BE2C (cell line): ENCODE results near the gene DGKH.

Experiments
- DNase-seq: peaks from one replicate; pipeline ENCODE4 v3.0.0-alpha.2; 2020
- H3K27me3 ChIP-seq: fragments of 250-450 bp; sonication (Bioruptor Pico); 2 replicates; pipeline ENCODE4 v1.5.1; 2020; ENCODE audit warnings: mild to moderate bottlenecking
- H3K36me3 ChIP-seq: fragments of 250-450 bp; sonication (Bioruptor Pico); 2 replicates; pipeline ENCODE4 v1.5.1; 2020; ENCODE audit warnings: mild to moderate bottlenecking
- H3K4me1 ChIP-seq: fragments of 250-450 bp; sonication (Bioruptor Pico); 2 replicates; pipeline ENCODE4 v1.5.1; 2020
- H3K4me3 ChIP-seq: 2 replicates; pipeline ENCODE4 v1.5.1; 2011; ENCODE audit warnings: low read depth, low read length
- H3K9me3 ChIP-seq: fragments of 250-450 bp; sonication (Bioruptor Pico); 2 replicates; pipeline ENCODE4 v1.5.1; 2020
- TF ChIP-seq, protein P1 (sequence below): IDR thresholded peaks from 2 replicates; pipeline ENCODE4 v1.5.1; 2012; ENCODE audit warnings: mild to moderate bottlenecking, low read depth, low read length

Gene DGKH

GRCh38 chr13:42239161-42239560 lies 190.7 kb downstream of the DGKH start:
- H3K27me3 ChIP-seq, result no peaks in the 10 kb centered on the region
- no peak for DNase-seq

DNA sequence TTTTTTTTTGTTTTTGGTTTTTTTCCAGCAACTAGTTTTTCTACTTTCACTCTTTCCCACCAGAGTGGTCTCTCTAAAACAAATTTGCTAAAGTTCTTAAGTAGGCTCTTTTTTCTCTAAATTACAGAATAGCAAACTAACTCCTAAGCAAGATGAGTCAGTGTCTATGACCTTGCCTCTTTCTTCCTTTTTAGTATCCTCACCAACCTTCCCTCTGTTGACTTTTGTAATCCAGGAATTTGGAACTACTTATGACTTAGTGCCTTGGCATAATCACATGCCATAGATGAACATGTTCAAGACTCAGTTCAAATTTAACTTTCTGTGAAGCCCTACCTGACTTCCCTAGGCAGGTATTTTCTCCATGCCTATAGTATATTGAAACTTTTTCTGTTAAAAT lies 191.2 kb downstream of the DGKH start:
- H3K4me3 ChIP-seq, result no peak overlapping the region
- H3K36me3 ChIP-seq, result no peaks in the 10 kb centered on the region
- TF ChIP-seq, protein P1, sequence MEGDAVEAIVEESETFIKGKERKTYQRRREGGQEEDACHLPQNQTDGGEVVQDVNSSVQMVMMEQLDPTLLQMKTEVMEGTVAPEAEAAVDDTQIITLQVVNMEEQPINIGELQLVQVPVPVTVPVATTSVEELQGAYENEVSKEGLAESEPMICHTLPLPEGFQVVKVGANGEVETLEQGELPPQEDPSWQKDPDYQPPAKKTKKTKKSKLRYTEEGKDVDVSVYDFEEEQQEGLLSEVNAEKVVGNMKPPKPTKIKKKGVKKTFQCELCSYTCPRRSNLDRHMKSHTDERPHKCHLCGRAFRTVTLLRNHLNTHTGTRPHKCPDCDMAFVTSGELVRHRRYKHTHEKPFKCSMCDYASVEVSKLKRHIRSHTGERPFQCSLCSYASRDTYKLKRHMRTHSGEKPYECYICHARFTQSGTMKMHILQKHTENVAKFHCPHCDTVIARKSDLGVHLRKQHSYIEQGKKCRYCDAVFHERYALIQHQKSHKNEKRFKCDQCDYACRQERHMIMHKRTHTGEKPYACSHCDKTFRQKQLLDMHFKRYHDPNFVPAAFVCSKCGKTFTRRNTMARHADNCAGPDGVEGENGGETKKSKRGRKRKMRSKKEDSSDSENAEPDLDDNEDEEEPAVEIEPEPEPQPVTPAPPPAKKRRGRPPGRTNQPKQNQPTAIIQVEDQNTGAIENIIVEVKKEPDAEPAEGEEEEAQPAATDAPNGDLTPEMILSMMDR, result no peak
- no peaks in the 10 kb centered on the region for H3K27me3 ChIP-seq
- H3K4me1 ChIP-seq, result no peaks in the 10 kb centered on the region
- H3K9me3 ChIP-seq, result no peaks in the 10 kb centered on the region
- DNase-seq, result no peak

More at GRCh38 chr13:42239161-42239560, 190.7 kb downstream of the DGKH start:
- Histone ChIP-seq H3K4me1 (no peaks in the 10 kb centered on the region), H3K36me3 (no peaks in the 10 kb centered on the region), H3K9me3 (no peaks in the 10 kb centered on the region), H3K4me3 (no peak overlapping the region)
- TF ChIP-seq, protein P1, result no peak

- no peaks in the 10 kb centered on the region for H3K9me3 ChIP-seq
- H3K4me3 ChIP-seq, result no peak overlapping the region
- no peaks in the 10 kb centered on the region for H3K36me3 ChIP-seq
- no peaks in the 10 kb centered on the region for H3K4me1 ChIP-seq
- TF ChIP-seq, protein P1, result no peak
- H3K27me3 ChIP-seq, result no peaks in the 10 kb centered on the region
- no peak for DNase-seq
Measured at GRCh38 chr13:42246541-42246940, 198.1 kb downstream of the DGKH start.

DNA sequence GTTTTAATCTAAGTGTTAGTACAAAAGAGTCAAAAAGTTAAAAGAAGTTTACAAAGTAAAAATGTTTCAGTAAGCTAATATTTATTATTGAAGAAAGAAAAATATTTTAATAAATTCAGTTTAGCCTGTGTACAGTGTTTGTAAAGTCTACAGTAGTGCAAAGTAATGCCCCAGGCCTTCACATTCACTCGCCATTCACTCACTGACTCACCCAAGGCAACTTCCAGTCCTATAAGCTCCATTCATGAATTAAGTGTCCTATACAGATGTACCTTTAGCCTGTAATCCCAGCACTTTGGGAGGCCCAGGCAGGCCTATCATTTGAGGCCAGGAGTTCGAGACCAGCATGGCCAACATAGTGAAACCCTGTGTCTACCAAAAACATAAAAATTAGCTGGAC lies 199.4 kb downstream of the DGKH start:
- H3K27me3 ChIP-seq, result no peaks in the 10 kb centered on the region
- TF ChIP-seq, protein P1, result no peak
- H3K4me1 ChIP-seq, result no peaks in the 10 kb centered on the region
- H3K36me3 ChIP-seq, result no peaks in the 10 kb centered on the region
- DNase-seq, result no peak
- no peaks in the 10 kb centered on the region for H3K9me3 ChIP-seq
- no peak overlapping the region for H3K4me3 ChIP-seq

DNA sequence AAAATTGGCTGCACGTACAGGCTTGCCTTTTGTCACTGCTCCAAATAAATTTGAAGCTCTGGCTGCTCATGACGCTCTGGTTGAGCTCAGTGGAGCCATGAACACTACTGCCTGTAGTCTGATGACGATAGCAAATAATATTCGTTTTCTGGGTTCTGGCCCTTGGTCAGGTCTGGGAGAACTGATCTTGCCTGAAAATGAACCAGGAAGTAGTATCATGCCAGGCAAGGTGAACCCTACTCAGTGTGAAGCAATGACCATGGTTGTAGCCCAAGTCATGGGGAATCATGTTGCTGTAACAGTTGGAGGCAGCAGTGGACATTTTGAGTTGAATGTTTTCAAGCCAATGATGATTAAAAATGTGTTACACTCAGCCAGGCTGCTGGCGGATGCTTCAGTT lies 207.4 kb downstream of the DGKH start:
- Histone ChIP-seq H3K9me3 (no peaks in the 10 kb centered on the region), H3K4me1 (no peaks in the 10 kb centered on the region; the same call in 1 of the 2 replicates), H3K27me3 (no peaks in the 10 kb centered on the region), H3K36me3 (no peaks in the 10 kb centered on the region), H3K4me3 (no peak overlapping the region)
- DNase-seq, result no peak
- TF ChIP-seq, protein P1, result no peak

DNA sequence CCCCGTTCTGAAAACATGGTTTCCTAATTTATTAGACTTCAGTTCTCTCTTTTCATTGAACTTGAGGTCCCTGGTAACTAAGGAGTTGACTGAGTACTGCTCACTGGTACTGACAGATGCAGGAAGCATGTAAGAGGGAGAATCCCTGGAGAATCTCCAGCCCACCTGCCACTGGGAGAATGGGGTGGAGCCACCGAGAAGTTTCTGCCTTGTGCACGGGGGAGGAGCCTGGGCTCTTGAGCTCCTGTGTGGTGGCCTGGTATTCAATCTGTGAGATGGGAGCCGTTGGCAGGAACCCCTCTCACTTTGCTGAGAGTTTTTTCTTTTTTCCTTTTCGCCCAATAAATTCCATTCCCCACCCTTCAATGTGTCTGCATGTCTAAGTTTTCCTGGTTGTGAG lies 210.3 kb downstream of the DGKH start:
- H3K27me3 ChIP-seq, result no peaks in the 10 kb centered on the region
- H3K9me3 ChIP-seq, result no peaks in the 10 kb centered on the region
- H3K4me3 ChIP-seq, result no peak overlapping the region
- no peaks in the 10 kb centered on the region for H3K36me3 ChIP-seq
- no peaks in the 10 kb centered on the region; the same call in 1 of the 2 replicates for H3K4me1 ChIP-seq
- TF ChIP-seq, protein P1, result no peak
- DNase-seq, result peak; percentile 74
